ENCODE results near the gene AMER2.

Gene AMER2

GRCh38 chr13:25171517-25172302 lies at the start of gene AMER2:
Gene AMER2 (minus strand): TSS chr13:25172288. CDS start chr13:25171619, 669 bp downstream.
- peak within 1 kb of the TSS; percentile 44 for H3K4me3 ChIP-seq (ENCODE audit: low read depth, low read length)
- TF ChIP-seq CTCF (IDR thresholded peaks at IDR 0.05; ENCODE audit: insufficient read depth, low read depth, low read length, missing control alignments), result no peak
- peak; percentile 22 for DNase-seq (ENCODE audit: low read depth)

GRCh38 chr13:25218019-25218418 lies 45.9 kb upstream of the AMER2 start:
- no peak for TF ChIP-seq CTCF (IDR thresholded peaks at IDR 0.05; ENCODE audit: insufficient read depth, low read depth, low read length, missing control alignments)
- no peak overlapping the region for H3K4me3 ChIP-seq (ENCODE audit: low read depth, low read length)
- no peak for DNase-seq (ENCODE audit: low read depth)

GRCh38 chr13:25217023-25217885 lies 45.2 kb upstream of the AMER2 start:
- no peak overlapping the region for H3K4me3 ChIP-seq (ENCODE audit: low read depth, low read length)
- no peak for DNase-seq (ENCODE audit: low read depth)
- no peak for TF ChIP-seq CTCF (IDR thresholded peaks at IDR 0.05; ENCODE audit: insufficient read depth, low read depth, low read length, missing control alignments)

GRCh38 chr13:25215253-25215575 lies 43.1 kb upstream of the AMER2 start:
- H3K4me3 ChIP-seq (ENCODE audit: low read depth, low read length), result no peak overlapping the region
- TF ChIP-seq CTCF (IDR thresholded peaks at IDR 0.05; ENCODE audit: insufficient read depth, low read depth, low read length, missing control alignments), result no peak
- DNase-seq (ENCODE audit: low read depth), result no peak

- no peak for DNase-seq (ENCODE audit: low read depth)
- TF ChIP-seq CTCF (IDR thresholded peaks at IDR 0.05; ENCODE audit: insufficient read depth, low read depth, low read length, missing control alignments), result no peak
- H3K4me3 ChIP-seq (ENCODE audit: low read depth, low read length), result no peak overlapping the region
Observed at GRCh38 chr13:25214491-25215252, 42.6 kb upstream of the AMER2 start.

GRCh38 chr13:25213715-25214114 lies 41.6 kb upstream of the AMER2 start:
- H3K4me3 ChIP-seq (ENCODE audit: low read depth, low read length), result no peak overlapping the region
- no peak for DNase-seq (ENCODE audit: low read depth)

More at GRCh38 chr13:25213715-25214114, 41.6 kb upstream of the AMER2 start:
- no peak for TF ChIP-seq CTCF (IDR thresholded peaks at IDR 0.05; ENCODE audit: insufficient read depth, low read depth, low read length, missing control alignments)

Measured in GM12865 (cell line).